ENCODE measurements around the gene RASSF8.
"Not testable (repeated sequence)": the region's sequence is repeated elsewhere in the genome, so short reads cannot be mapped to it uniquely, and the experiment has no call there.

GRCh38 chr12:26057271-26057670 is 98.8 kb downstream of the RASSF8 start:
- not testable (repeated sequence) for TF ChIP-seq CTCF, POLR2A (IDR thresholded peaks at IDR 0.05)
